Right lobe of liver (tissue), 4 donors: ENCODE results near the gene HSPA1L.

ENCODE experiments used
- POLR2A ChIP-seq: fragments of 450-650 bp; IDR thresholded peaks from one replicate; pipeline ENCODE4 v1.6.1; 2017; ENCODE audit warnings: antibody characterized with exemption, mild to moderate bottlenecking
- TF ChIP-seq, protein P1 (sequence below), 4 donors: fragments of 200-600 bp in 3 of 4; fragments of 450-650 bp in 1 of 4; IDR thresholded peaks; one replicate each; pipeline versions ENCODE4 v1.5.1 to v1.8.0; 2016 to 2022; ENCODE audit warnings: antibody characterized with exemption in 4 of 4, mild to moderate bottlenecking in 2 of 4
- donor health status: DM: no; HTN: no; CAD: no.
- donor health status: DM: no; HTN: no; CAD: no.
- donor health status: DM: no; HTN: yes; CAD: no.

DNA sequence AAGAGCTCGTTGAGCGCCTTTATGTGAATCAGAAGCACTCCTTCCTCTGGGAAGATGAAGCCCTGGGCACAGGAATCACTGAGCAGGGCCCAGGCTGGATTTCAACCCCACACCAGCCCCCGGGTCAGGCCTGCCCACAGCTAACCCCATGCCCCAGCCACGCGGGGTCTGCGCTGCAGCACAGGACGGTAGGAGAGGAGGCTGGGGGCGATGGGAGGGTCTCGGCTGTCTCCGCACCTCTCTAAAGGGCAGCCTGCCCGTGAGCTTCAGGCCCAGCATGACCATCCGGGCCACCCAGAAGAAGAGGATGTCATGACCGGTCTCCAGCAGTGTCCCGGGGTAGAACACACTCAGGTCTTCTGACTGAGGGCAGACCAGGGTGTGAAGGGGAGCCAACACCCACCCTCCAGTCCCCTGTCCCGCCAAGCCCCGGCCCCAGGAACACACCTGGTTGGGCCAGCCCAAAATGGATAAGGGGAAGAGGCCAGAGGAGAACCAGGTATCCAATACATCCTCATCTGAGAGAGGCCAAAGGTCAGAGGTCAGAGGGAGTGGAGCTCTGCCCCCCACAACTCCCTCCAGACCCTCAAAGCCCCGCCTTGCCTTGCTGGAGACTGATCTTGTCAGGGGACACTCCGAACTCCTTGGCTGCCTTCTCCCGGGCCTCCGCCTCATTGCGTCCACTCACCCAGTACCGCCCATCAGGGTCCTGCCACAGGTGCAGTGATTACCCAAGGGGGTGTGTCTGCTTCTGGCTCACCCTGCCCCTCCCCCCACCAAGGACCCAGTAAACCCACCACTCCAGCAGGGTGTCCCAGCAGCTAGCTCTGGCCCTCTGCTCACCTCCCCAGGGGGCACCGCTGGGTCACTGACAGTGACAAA, 33.6 kb downstream of the HSPA1L start:
- TF ChIP-seq, protein P1, sequence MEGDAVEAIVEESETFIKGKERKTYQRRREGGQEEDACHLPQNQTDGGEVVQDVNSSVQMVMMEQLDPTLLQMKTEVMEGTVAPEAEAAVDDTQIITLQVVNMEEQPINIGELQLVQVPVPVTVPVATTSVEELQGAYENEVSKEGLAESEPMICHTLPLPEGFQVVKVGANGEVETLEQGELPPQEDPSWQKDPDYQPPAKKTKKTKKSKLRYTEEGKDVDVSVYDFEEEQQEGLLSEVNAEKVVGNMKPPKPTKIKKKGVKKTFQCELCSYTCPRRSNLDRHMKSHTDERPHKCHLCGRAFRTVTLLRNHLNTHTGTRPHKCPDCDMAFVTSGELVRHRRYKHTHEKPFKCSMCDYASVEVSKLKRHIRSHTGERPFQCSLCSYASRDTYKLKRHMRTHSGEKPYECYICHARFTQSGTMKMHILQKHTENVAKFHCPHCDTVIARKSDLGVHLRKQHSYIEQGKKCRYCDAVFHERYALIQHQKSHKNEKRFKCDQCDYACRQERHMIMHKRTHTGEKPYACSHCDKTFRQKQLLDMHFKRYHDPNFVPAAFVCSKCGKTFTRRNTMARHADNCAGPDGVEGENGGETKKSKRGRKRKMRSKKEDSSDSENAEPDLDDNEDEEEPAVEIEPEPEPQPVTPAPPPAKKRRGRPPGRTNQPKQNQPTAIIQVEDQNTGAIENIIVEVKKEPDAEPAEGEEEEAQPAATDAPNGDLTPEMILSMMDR (IDR thresholded peaks at IDR 0.05) = no peak
- no peak for TF ChIP-seq POLR2A
